HEK293T (cell line): ENCODE data around the gene CCNL2.
"Not testable (repeated sequence)": the region's sequence is repeated elsewhere in the genome, so short reads cannot be mapped to it uniquely, and the experiment has no call there.

Experiments used
- FOXK2 ChIP-seq: fragments of 450-650 bp; IDR thresholded peaks from 2 replicates; pipeline ENCODE4 v1.6.1; 2016; ENCODE audit warnings: mild to moderate bottlenecking
- TF ChIP-seq, protein P1 (sequence below): fragments of 450-650 bp; IDR thresholded peaks from 2 replicates; pipeline ENCODE4 v1.6.1; 2016

DNA sequence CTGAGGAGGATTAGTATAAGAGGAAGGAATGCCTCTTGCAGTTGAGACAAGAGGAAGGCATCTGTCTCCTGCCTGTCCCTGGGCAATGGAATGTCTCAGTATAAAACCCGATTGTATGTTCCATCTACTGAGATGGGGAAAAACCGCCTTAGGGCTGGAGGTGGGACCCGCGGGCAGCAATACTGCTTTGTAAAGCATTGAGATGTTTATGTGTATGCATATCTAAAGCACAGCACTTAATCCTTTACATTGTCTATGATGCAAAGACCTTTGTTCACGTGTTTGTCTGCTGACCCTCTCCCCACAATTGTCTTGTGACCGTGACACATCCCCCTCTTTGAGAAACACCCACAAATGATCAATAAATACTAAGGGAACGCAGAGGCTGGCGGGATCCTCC lies 11.1 kb upstream of the CCNL2 start:
- TF ChIP-seq, protein P1, sequence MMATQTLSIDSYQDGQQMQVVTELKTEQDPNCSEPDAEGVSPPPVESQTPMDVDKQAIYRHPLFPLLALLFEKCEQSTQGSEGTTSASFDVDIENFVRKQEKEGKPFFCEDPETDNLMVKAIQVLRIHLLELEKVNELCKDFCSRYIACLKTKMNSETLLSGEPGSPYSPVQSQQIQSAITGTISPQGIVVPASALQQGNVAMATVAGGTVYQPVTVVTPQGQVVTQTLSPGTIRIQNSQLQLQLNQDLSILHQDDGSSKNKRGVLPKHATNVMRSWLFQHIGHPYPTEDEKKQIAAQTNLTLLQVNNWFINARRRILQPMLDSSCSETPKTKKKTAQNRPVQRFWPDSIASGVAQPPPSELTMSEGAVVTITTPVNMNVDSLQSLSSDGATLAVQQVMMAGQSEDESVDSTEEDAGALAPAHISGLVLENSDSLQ: not testable (repeated sequence)
- not testable (repeated sequence) for TF ChIP-seq FOXK2
